IMR-90 (cell line): Measurements from ENCODE around the gene DIABLO. TPM values are rescaled to one million over a fixed set of nuclear protein-coding genes. Genes with fewer than 3 reads are reported as not detected.

ENCODE experiments used
- ATAC-seq: fragments of 200-7000 bp; cut with Tn5 transposase; 2 replicates; pipeline ENCODE4 v1.9.1; 2020; ENCODE audit warnings: low read depth, mild to moderate bottlenecking, moderate library complexity
- BruUV-seq: library from RNA; stranded (reverse); fragments of 400-500 nt; replicated peaks from 2 replicates; lab custom pipeline; 2021; lab: Mats Ljungman, UMichigan
- CTCF ChIA-PET: fragments of 300-600 bp; formaldehyde crosslinking; extraction: SDS; loops from one replicate; lab custom pipeline; 2021; ENCODE audit warnings: antibody characterized with exemption; lab: Yijun Ruan, JAX
- POLR2A ChIA-PET: fragments of 300-600 bp; sonication (Branson Sonifier 250); formaldehyde crosslinking; loops from one replicate; lab custom pipeline; 2022; ENCODE audit warnings: antibody characterized with exemption; ENCODE audit not compliant: unreplicated experiment; lab: Charles Lee
- DNase-seq: peaks from one replicate; pipeline ENCODE4 v3.0.0; 2013
- H2AFZ ChIP-seq: replicated peaks from 2 replicates; pipeline ENCODE3; 2013; ENCODE audit warnings: low read length, mild to moderate bottlenecking; ENCODE audit not compliant: poor library complexity
- H2AK5ac ChIP-seq: 2 replicates; pipeline ENCODE4 v1.6.1; 2013; ENCODE audit warnings: low read depth, low read length, inconsistent platforms
- H2AK9ac ChIP-seq: replicated peaks from 2 replicates; pipeline ENCODE3; 2013; ENCODE audit warnings: mild to moderate bottlenecking, low read depth, low read length, moderate library complexity; ENCODE audit not compliant: poor library complexity
- H2BK120ac ChIP-seq: 2 replicates; pipeline ENCODE4 v1.6.1; 2013; ENCODE audit warnings: low read depth, low read length, inconsistent platforms
- H2BK15ac ChIP-seq: 3 replicates; pipeline ENCODE4 v1.6.1; 2013; ENCODE audit warnings: low read depth, low read length, inconsistent platforms
- H2BK20ac ChIP-seq: 2 replicates; pipeline ENCODE4 v1.6.1; 2013; ENCODE audit warnings: low read depth, mild to moderate bottlenecking, inconsistent platforms, low read length, moderate library complexity
- H2BK5ac ChIP-seq: 2 replicates; pipeline ENCODE4 v1.6.1; 2013; ENCODE audit warnings: mild to moderate bottlenecking, low read depth, low read length, inconsistent platforms; ENCODE audit not compliant: poor library complexity, severe bottlenecking
- H3K14ac ChIP-seq: replicated peaks from 2 replicates; pipeline ENCODE4 v1.6.1; 2013; ENCODE audit warnings: low read depth, low read length, inconsistent platforms
- H3K18ac ChIP-seq: 2 replicates; pipeline ENCODE4 v1.6.1; 2013; ENCODE audit warnings: low read depth, low read length, control low read depth
- H3K23ac ChIP-seq: 2 replicates; pipeline ENCODE4 v1.6.1; 2013; ENCODE audit warnings: low read depth, low read length, inconsistent platforms
- H3K27ac ChIP-seq: 2 replicates; pipeline ENCODE4 v1.5.1; 2013; ENCODE audit warnings: mild to moderate bottlenecking, control low read depth, low read length; ENCODE audit not compliant: insufficient read depth
- H3K27me3 ChIP-seq: 2 replicates; pipeline ENCODE4 v1.6.1; 2013; ENCODE audit warnings: low read length; ENCODE audit not compliant: control insufficient read depth, insufficient read depth
- H3K36me3 ChIP-seq: 2 replicates; pipeline ENCODE4 v1.6.1; 2013; ENCODE audit warnings: low read length, mixed read lengths; ENCODE audit not compliant: control insufficient read depth, insufficient read depth
- H3K4ac ChIP-seq: 2 replicates; pipeline ENCODE4 v1.6.1; 2013; ENCODE audit warnings: low read depth, low read length, inconsistent platforms
- H3K4me1 ChIP-seq: 2 replicates; pipeline ENCODE4 v1.6.1; 2013; ENCODE audit warnings: low read length, mixed read lengths; ENCODE audit not compliant: control insufficient read depth, insufficient read depth
- H3K4me2 ChIP-seq: 2 replicates; pipeline ENCODE4 v1.6.1; 2013; ENCODE audit warnings: low read depth, mild to moderate bottlenecking, control low read depth, low read length, moderate library complexity
- H3K4me3 ChIP-seq: 2 replicates; pipeline ENCODE4 v1.5.1; 2013; ENCODE audit warnings: low read depth, mild to moderate bottlenecking, control low read depth, low read length, moderate library complexity; ENCODE audit not compliant: insufficient read depth
- H3K56ac ChIP-seq: 2 replicates; pipeline ENCODE4 v1.6.1; 2013; ENCODE audit warnings: low read length, inconsistent platforms; ENCODE audit not compliant: insufficient read depth; ENCODE audit errors: extremely low read depth
- H3K79me1 ChIP-seq, 2 experiments: 2 replicates each; pipeline ENCODE4 v1.6.1; 2013; ENCODE audit warnings: low read length in 2 of 2, inconsistent platforms in 1 of 2, low read depth in 1 of 2
- H3K9ac ChIP-seq: 2 replicates; pipeline ENCODE4 v1.6.1; 2013; ENCODE audit warnings: low read depth, low read length, control low read depth
- H3K9me1 ChIP-seq: 2 replicates; pipeline ENCODE4 v1.6.1; 2013; ENCODE audit warnings: low read length, inconsistent platforms; ENCODE audit not compliant: insufficient read depth
- H3K9me3 ChIP-seq: 2 replicates; pipeline ENCODE4 v1.6.1; 2013; ENCODE audit warnings: low read length; ENCODE audit not compliant: control insufficient read depth, insufficient read depth
- H4K20me1 ChIP-seq: 2 replicates; pipeline ENCODE4 v1.6.1; 2013; ENCODE audit warnings: low read length, inconsistent platforms; ENCODE audit not compliant: insufficient read depth
- H4K5ac ChIP-seq: 2 replicates; pipeline ENCODE4 v1.6.1; 2013; ENCODE audit warnings: mild to moderate bottlenecking, low read depth, low read length, control low read depth
- H4K8ac ChIP-seq, 2 experiments: 2 replicates each; pipeline ENCODE4 v1.6.1; 2013; ENCODE audit warnings: low read depth in 2 of 2, low read length in 2 of 2, control low read depth in 1 of 2, inconsistent platforms in 1 of 2
- H4K91ac ChIP-seq: 2 replicates; pipeline ENCODE4 v1.6.1; 2013; ENCODE audit warnings: low read depth, low read length, inconsistent platforms; ENCODE audit not compliant: insufficient read depth
- RCOR1 ChIP-seq: IDR thresholded peaks from 2 replicates; pipeline ENCODE4 v1.6.1; 2012; ENCODE audit warnings: mild to moderate bottlenecking, low read length, improper control_type of control experiment; ENCODE audit not compliant: insufficient replicate concordance
- WGBS, 2 experiments: methylation state at CpG; one replicate each; pipeline versions ENCODE4 v1.1.5 to v1.1.7; 2013; ENCODE audit warnings: missing lambda C conversion rate in 2 of 2; ENCODE audit not compliant: insufficient read length in 1 of 2; ENCODE audit errors: extremely low coverage in 2 of 2; 5-methylcytosine and 5-hydroxymethylcytosine counted together
- dilution Hi-C: fragments of 300-500 bp; cut with HindIII; formaldehyde crosslinking; loops from one replicate; pipeline ENCODE4 v1.14.3; 2018; ENCODE audit warnings: low sequenced_read_pairs; ENCODE audit not compliant: unreplicated experiment
- in situ Hi-C: fragments of 300-500 bp; cut with MboI; formaldehyde crosslinking; loops from 3 replicates; pipeline ENCODE4 v1.14.3; 2019; ENCODE audit warnings: low sequenced_read_pairs, inconsistent platforms, mixed read lengths
- intact Hi-C: fragments of 100-400 bp; cut with micrococcal nuclease; formaldehyde crosslinking; loops from 2 replicates; pipeline ENCODE4 v1.10.0; 2022
- polyA plus RNA-seq, 3 experiments: library from polyadenylated mRNA; depleted of rRNA; stranded (reverse); fragments of >200 nt; gene quantifications; 2 replicates each; pipeline ENCODE4 v1.2.3, GENCODE V29; 2012; ENCODE audit warnings: low replicate concordance in 1 of 3
- total RNA-seq: library from RNA; depleted of rRNA; stranded (reverse); fragments of >200 nt; gene quantifications from 2 replicates; pipeline ENCODE4 v1.2.3, GENCODE V29; 2012

DIABLO gene
- total and polyA plus RNA-seq, 2 of the 4 experiments (the other 2 are of a cell fraction), result 69.7 to 102 TPM

GRCh38 chr12:122187466-122187865 lies 38.4 kb downstream of the DIABLO start:
- BruUV-seq, result no TSS peak
- in situ Hi-C loops, result no loop called here
- Histone ChIP-seq H3K23ac (no peak overlapping the region), H4K20me1 (no peaks in the 10 kb centered on the region), H2AK5ac (no peak overlapping the region), H2BK5ac (no peak overlapping the region), H3K14ac (no peak overlapping the region), H3K27me3 (no peaks in the 10 kb centered on the region), H4K8ac (no peak overlapping the region), H2BK15ac (no peak overlapping the region), H3K79me1 (no peaks in the 10 kb centered on the region), H3K9ac (no peak overlapping the region), H3K36me3 (no peaks in the 10 kb centered on the region), H4K91ac (no peak overlapping the region), H3K4me2 (no peak overlapping the region), H3K9me1 (no peaks in the 10 kb centered on the region), H4K5ac (no peak overlapping the region), H3K18ac (no peak overlapping the region), H2BK120ac (no peak overlapping the region), H2AFZ (no peak overlapping the region), H3K27ac (no peak overlapping the region), H3K4me3 (no peak overlapping the region), H2AK9ac (no peak overlapping the region), H2BK20ac (no peak overlapping the region), H3K56ac (no peak overlapping the region), H3K9me3 (0 out of 2 replicates have a peak, but pooled peaks cover 2% of the 10 kb centered on the region), H3K4ac (no peak overlapping the region), H3K4me1 (peaks cover 5% of the 10 kb centered on the region; the same call in 1 of the 2 replicates)
- CTCF ChIA-PET, result no interaction called here
- POLR2A ChIA-PET, result interaction anchor here (0.5 kb wide), 1 partner anchor 151 kb away, joined by 3 read pairs; no protein-coding TSS in a partner anchor
- dilution Hi-C loops, result no loop called here
- 42% methylated on average over 6 of the region's 12 CpGs; no CpG with 5 or more reads in 1 of the 2 experiments for WGBS, 2 experiments
- no peak for TF ChIP-seq RCOR1
- DNase-seq (no peak), ATAC-seq (no peak)
- intact Hi-C loops, result no loop called here
